Karpas-422 (cell line): ENCODE results near the gene FXYD7. TPM values are rescaled to one million over a fixed set of nuclear protein-coding genes. Genes with fewer than 3 reads are reported as not detected.

Experiments used
- DNase-seq: peaks from one replicate; pipeline ENCODE4 v3.0.0-alpha.2; 2015
- H2AFZ ChIP-seq: fragments of 200-600 bp; sonication (generic); 2 replicates; pipeline ENCODE4 v1.6.1; 2014; ENCODE audit warnings: antibody characterized with exemption, low read length, mixed read lengths
- H3K27ac ChIP-seq: fragments of 200-600 bp; sonication (generic); 2 replicates; pipeline ENCODE4 v1.5.1; 2014; ENCODE audit warnings: mild to moderate bottlenecking, low read length, moderate library complexity
- H3K27me3 ChIP-seq: fragments of 200-600 bp; sonication (generic); 2 replicates; pipeline ENCODE4 v1.6.1; 2014; ENCODE audit warnings: low read length, mixed read lengths
- H3K36me3 ChIP-seq: fragments of 200-600 bp; sonication (generic); 2 replicates; pipeline ENCODE4 v1.6.1; 2014; ENCODE audit warnings: low read length, mixed read lengths; ENCODE audit not compliant: insufficient read depth
- H3K4me1 ChIP-seq: fragments of 200-600 bp; sonication (generic); 2 replicates; pipeline ENCODE4 v1.6.1; 2014; ENCODE audit warnings: mild to moderate bottlenecking, low read length, mixed read lengths
- H3K4me2 ChIP-seq: fragments of 200-600 bp; sonication (generic); 2 replicates; pipeline ENCODE4 v1.6.1; 2014; ENCODE audit warnings: low read length, low read depth, mild to moderate bottlenecking; ENCODE audit not compliant: poor library complexity, severe bottlenecking
- H3K4me3 ChIP-seq: fragments of 200-600 bp; sonication (generic); 2 replicates; pipeline ENCODE4 v1.5.1; 2014; ENCODE audit warnings: mild to moderate bottlenecking, antibody characterized with exemption, low read length, mixed read lengths
- H3K79me2 ChIP-seq: fragments of 200-600 bp; sonication (generic); 2 replicates; pipeline ENCODE4 v1.6.1; 2014; ENCODE audit warnings: mild to moderate bottlenecking, low read length, mixed read lengths
- H3K9ac ChIP-seq: fragments of 200-600 bp; sonication (generic); 2 replicates; pipeline ENCODE4 v1.6.0; 2014; ENCODE audit warnings: low read length
- H3K9me2 ChIP-seq: fragments of 200-600 bp; sonication (generic), shearing (Covaris generic); replicated peaks from 2 replicates; pipeline ENCODE4 v1.6.0; 2014; ENCODE audit warnings: mild to moderate bottlenecking, low read length, moderate library complexity; ENCODE audit not compliant: insufficient read depth
- H3K9me3 ChIP-seq: fragments of 300-700, 200-600 bp; sonication (generic); 2 replicates; pipeline ENCODE4 v1.6.1; 2014; ENCODE audit warnings: low read length, mixed read lengths
- H4K20me1 ChIP-seq: fragments of 200-600 bp; sonication (generic); 2 replicates; pipeline ENCODE4 v1.6.1; 2014; ENCODE audit warnings: mild to moderate bottlenecking, antibody characterized with exemption, low read length, low read depth; ENCODE audit not compliant: insufficient read depth
- total RNA-seq: library from RNA; depleted of rRNA; stranded (reverse); fragments of >200 nt; shearing (Covaris generic); gene quantifications from 2 replicates; pipeline ENCODE4 v1.2.3, GENCODE V29; 2014; ENCODE audit warnings: low replicate concordance

FXYD7 gene
- total RNA-seq, 1 experiment from 2014 or later = not detected

GRCh38 chr19:35116072-35116801, 26.8 kb upstream of the FXYD7 start:
- DNase-seq = no peak
- no peaks in the 10 kb centered on the region for H3K9me3 ChIP-seq
- H3K79me2 ChIP-seq = no peaks in the 10 kb centered on the region
- no peak overlapping the region for H3K27ac ChIP-seq
- H3K9ac ChIP-seq = no peak overlapping the region
- no peaks in the 10 kb centered on the region for H3K27me3 ChIP-seq
- no peak overlapping the region for H3K4me3 ChIP-seq
- 0 out of 2 replicates have a peak, but pooled peaks cover 3% of the 10 kb centered on the region for H3K4me1 ChIP-seq
- no peaks in the 10 kb centered on the region for H4K20me1 ChIP-seq
- H2AFZ ChIP-seq = no peak overlapping the region
- no peaks in the 10 kb centered on the region for H3K9me2 ChIP-seq
- H3K36me3 ChIP-seq = no peaks in the 10 kb centered on the region
- H3K4me2 ChIP-seq = no peak overlapping the region

GRCh38 chr19:35117116-35117515, 25.9 kb upstream of the FXYD7 start:
- no peaks in the 10 kb centered on the region for H3K9me2 ChIP-seq
- no peak overlapping the region for H3K9ac ChIP-seq
- no peak overlapping the region for H3K27ac ChIP-seq
- no peak overlapping the region for H2AFZ ChIP-seq
- H3K36me3 ChIP-seq = no peaks in the 10 kb centered on the region
- DNase-seq = no peak
- 0 out of 2 replicates have a peak, but pooled peaks cover 3% of the 10 kb centered on the region for H3K4me1 ChIP-seq
- H3K4me2 ChIP-seq = no peak overlapping the region
- no peaks in the 10 kb centered on the region for H4K20me1 ChIP-seq
- no peak overlapping the region for H3K4me3 ChIP-seq
- H3K27me3 ChIP-seq = no peaks in the 10 kb centered on the region
- H3K79me2 ChIP-seq = no peaks in the 10 kb centered on the region
- no peaks in the 10 kb centered on the region for H3K9me3 ChIP-seq

DNA sequence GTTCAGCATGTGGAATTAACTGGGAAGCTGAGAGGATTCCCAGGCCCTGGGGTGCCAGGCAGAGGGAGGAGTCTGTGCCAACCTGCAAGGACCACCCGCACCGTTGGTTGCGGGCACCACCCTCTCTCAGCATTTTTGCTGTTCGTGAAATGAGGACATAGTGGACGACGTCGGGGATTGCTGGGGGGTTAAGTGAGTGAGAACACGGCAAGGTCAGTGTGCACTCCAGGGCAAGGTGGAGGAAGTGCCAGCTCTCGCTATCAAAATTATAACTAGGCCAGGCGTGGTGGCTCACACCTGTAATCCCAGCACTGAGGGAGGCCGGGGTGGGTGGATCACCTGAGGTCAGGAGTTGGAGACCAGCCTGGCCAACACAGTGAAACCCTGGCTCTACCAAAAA, 25.3 kb upstream of the FXYD7 start:
- Histone ChIP-seq H3K79me2 (no peaks in the 10 kb centered on the region), H3K4me1 (0 out of 2 replicates have a peak, but pooled peaks cover 3% of the 10 kb centered on the region), H3K4me3 (no peak overlapping the region), H2AFZ (no peak overlapping the region), H3K9me3 (no peaks in the 10 kb centered on the region), H3K27me3 (no peaks in the 10 kb centered on the region), H3K9ac (no peak overlapping the region), H3K36me3 (no peaks in the 10 kb centered on the region), H3K9me2 (no peaks in the 10 kb centered on the region), H3K27ac (no peak overlapping the region), H4K20me1 (no peaks in the 10 kb centered on the region), H3K4me2 (no peak overlapping the region)
- no peak for DNase-seq

DNA sequence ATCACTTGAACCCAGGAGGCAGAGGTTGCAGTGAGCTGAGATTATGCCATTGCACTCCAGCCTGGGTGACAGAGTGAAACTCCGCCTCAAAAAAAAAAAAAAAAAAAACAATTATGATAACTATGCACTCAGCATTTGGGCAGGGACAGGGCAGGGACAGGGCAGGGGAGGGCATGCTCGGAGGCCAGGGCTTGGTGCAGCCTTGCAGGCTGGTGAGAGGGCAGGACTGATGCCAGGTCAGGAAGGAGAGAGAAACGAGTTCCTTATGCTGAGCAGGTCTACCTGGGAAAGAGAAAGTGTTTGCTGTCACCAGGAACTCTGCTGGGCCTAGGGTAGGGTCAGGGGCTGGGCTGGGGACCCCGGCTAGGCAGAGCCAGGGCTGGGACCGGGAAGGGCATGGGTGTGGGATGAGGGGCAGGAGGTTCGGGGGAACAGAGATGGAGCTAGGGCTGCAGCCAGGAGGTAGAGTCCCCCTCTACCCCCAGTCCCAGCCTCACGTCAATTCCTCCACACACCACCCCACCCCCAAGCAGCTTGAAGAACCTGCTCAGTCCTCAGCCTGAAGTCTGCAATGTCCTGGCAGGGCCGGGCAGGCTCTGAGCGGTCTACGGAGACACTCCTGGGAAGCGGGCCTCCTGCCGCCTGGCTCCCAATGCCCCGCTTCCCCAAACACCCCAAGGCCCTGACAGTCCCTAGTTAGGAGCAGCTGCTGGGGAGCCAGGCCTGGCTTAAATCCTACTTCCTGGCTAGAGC, 24.6 kb upstream of the FXYD7 start:
- H3K27ac ChIP-seq = no peak overlapping the region
- no peaks in the 10 kb centered on the region for H3K36me3 ChIP-seq
- H4K20me1 ChIP-seq = no peaks in the 10 kb centered on the region
- no peaks in the 10 kb centered on the region for H3K9me3 ChIP-seq
- no peak overlapping the region for H3K9ac ChIP-seq
- H3K9me2 ChIP-seq = no peaks in the 10 kb centered on the region
- no peaks in the 10 kb centered on the region for H3K79me2 ChIP-seq
- H3K27me3 ChIP-seq = no peaks in the 10 kb centered on the region
- H2AFZ ChIP-seq = no peak overlapping the region
- H3K4me2 ChIP-seq = no peak overlapping the region
- 0 out of 2 replicates have a peak, but pooled peaks cover 3% of the 10 kb centered on the region for H3K4me1 ChIP-seq
- H3K4me3 ChIP-seq = no peak overlapping the region
- DNase-seq = no peak

GRCh38 chr19:35119091-35119490, 24.0 kb upstream of the FXYD7 start:
- Histone ChIP-seq H3K4me3 (no peak overlapping the region), H3K4me2 (no peak overlapping the region), H4K20me1 (no peaks in the 10 kb centered on the region), H3K27ac (no peak overlapping the region), H3K9me2 (no peaks in the 10 kb centered on the region), H2AFZ (no peak overlapping the region), H3K27me3 (no peaks in the 10 kb centered on the region), H3K79me2 (no peaks in the 10 kb centered on the region), H3K36me3 (no peaks in the 10 kb centered on the region), H3K9ac (no peak overlapping the region), H3K9me3 (no peaks in the 10 kb centered on the region), H3K4me1 (peaks cover 5% of the 10 kb centered on the region)
- no peak for DNase-seq

- Histone ChIP-seq H3K27ac (no peak overlapping the region), H3K4me2 (no peak overlapping the region), H3K9ac (no peak overlapping the region), H3K9me2 (no peaks in the 10 kb centered on the region), H3K36me3 (no peaks in the 10 kb centered on the region), H3K79me2 (no peaks in the 10 kb centered on the region), H3K4me1 (peaks cover 8% of the 10 kb centered on the region), H2AFZ (no peak overlapping the region), H3K9me3 (no peaks in the 10 kb centered on the region), H3K4me3 (no peak overlapping the region), H4K20me1 (no peaks in the 10 kb centered on the region), H3K27me3 (no peaks in the 10 kb centered on the region)
- no peak for DNase-seq
These were observed 23.4 kb upstream of the FXYD7 start for GRCh38 chr19:35119578-35120155.

DNA sequence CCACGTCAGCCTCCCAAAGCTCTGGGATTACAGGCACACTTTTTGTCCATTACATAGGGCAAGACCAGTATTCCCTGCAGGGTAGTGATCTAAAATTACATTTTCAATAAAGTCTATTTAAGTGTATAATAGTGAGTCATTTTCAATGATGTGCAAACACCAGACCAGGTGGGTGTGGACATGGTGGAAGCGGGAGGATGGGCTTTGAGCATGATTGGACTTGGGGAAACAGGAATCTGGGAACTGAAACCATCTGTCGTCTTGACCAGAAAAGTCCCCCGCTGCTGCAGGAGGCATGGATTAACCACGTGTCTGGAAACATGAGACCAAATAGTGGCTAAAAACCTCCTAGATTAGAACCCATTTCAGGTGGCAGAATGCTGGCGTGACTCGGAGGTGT, 22.6 kb upstream of the FXYD7 start:
- Histone ChIP-seq H3K9ac (no peak overlapping the region), H3K9me2 (no peaks in the 10 kb centered on the region), H3K9me3 (no peaks in the 10 kb centered on the region), H3K79me2 (no peaks in the 10 kb centered on the region), H2AFZ (no peak overlapping the region), H3K4me3 (no peak overlapping the region), H3K36me3 (no peaks in the 10 kb centered on the region), H3K27ac (no peak overlapping the region), H3K4me1 (peaks cover 10% of the 10 kb centered on the region), H3K27me3 (no peaks in the 10 kb centered on the region), H3K4me2 (no peak overlapping the region), H4K20me1 (no peaks in the 10 kb centered on the region)
- no peak for DNase-seq

GRCh38 chr19:35120898-35121297, 22.2 kb upstream of the FXYD7 start:
- DNase-seq = no peak
- H3K79me2 ChIP-seq = no peaks in the 10 kb centered on the region
- H3K4me2 ChIP-seq = no peak overlapping the region
- H3K36me3 ChIP-seq = no peaks in the 10 kb centered on the region
- no peaks in the 10 kb centered on the region for H4K20me1 ChIP-seq
- H3K27ac ChIP-seq = no peak overlapping the region
- H2AFZ ChIP-seq = no peak overlapping the region
- H3K4me1 ChIP-seq = peaks cover 10% of the 10 kb centered on the region
- H3K9me3 ChIP-seq = no peaks in the 10 kb centered on the region
- H3K9ac ChIP-seq = no peak overlapping the region
- no peaks in the 10 kb centered on the region for H3K27me3 ChIP-seq
- H3K4me3 ChIP-seq = no peak overlapping the region
- no peaks in the 10 kb centered on the region for H3K9me2 ChIP-seq
